Renal pelvis (tissue), 4 donors: ENCODE data around the gene SNHG17. TPM values are rescaled to one million over a fixed set of nuclear protein-coding genes. Genes with fewer than 3 reads are reported as not detected.

ENCODE experiments used
- DNase-seq: peaks from one replicate; pipeline ENCODE4 v3.0.0-alpha.2; 2013
- polyA plus RNA-seq, 3 donors: library from polyadenylated mRNA; unstranded; fragments of 120-200 nt; gene quantifications; one replicate each; pipeline ENCODE4 v1.2.1, GENCODE V29; 2013; ENCODE audit not compliant: insufficient read length in 3 of 3

Gene SNHG17
- polyA plus RNA-seq, 3 donors, result 26.5 to 34.5 (median 31.2) TPM

- DNase-seq, result no peak
Observed at GRCh38 chr20:38377039-38377685, 58.0 kb downstream of the SNHG17 start.

- no peak for DNase-seq
Observed at GRCh38 chr20:38373898-38374297, 61.2 kb downstream of the SNHG17 start.

- no peak for DNase-seq
Observed at GRCh38 chr20:38373231-38373867, 61.8 kb downstream of the SNHG17 start.

- no peak for DNase-seq
Observed at GRCh38 chr20:38372806-38373205, 62.3 kb downstream of the SNHG17 start.

Other genes starting within 250 kb of the SNHG17 start
- 1 to 10 TPM; 2.0 to 3.1 (median 2.8) TPM for gene KIAA1755, start 174.6 kb downstream of the SNHG17 start, polyA plus RNA-seq
- 1 to 10 TPM in 2 of 3 donors, under 1 TPM in 1; 0.28 to 1.5 (median 1.2) TPM for gene BPI, start 131.2 kb downstream of the SNHG17 start, polyA plus RNA-seq
- gene LBP, start 88.8 kb downstream of the SNHG17 start, polyA plus RNA-seq, result not detected
- 10 to 100 TPM; 31.3 to 47.0 (median 43.4) TPM for gene RALGAPB, start 37.5 kb upstream of the SNHG17 start, polyA plus RNA-seq
- not detected for gene ADIG, start 145.9 kb upstream of the SNHG17 start, polyA plus RNA-seq
- gene ARHGAP40, start 166.5 kb upstream of the SNHG17 start, polyA plus RNA-seq, result 1 to 10 TPM in 2 of 3 donors, under 1 TPM in 1; 0.71 to 1.2 (median 1.1) TPM